Mesodermal cell (in vitro differentiated cells): ENCODE data around the gene PALS2.

Source experiments
- H3K27ac ChIP-seq: 2 replicates; pipeline ENCODE4 v1.7.0; 2013; ENCODE audit warnings: mild to moderate bottlenecking, low read depth, low read length, moderate library complexity; ENCODE audit not compliant: severe bottlenecking
- H3K36me3 ChIP-seq: 2 replicates; pipeline ENCODE4 v1.7.1; 2013; ENCODE audit warnings: mild to moderate bottlenecking, low read length, moderate library complexity; ENCODE audit not compliant: control insufficient read depth, insufficient read depth
- H3K4me1 ChIP-seq: one replicate; pipeline ENCODE4 v1.7.1; 2013; ENCODE audit warnings: mild to moderate bottlenecking, low read length; ENCODE audit not compliant: insufficient read depth, control insufficient read depth, poor library complexity, severe bottlenecking
- H3K4me3 ChIP-seq: 2 replicates; pipeline ENCODE4 v1.7.0; 2013; ENCODE audit warnings: low read length, control low read depth, mild to moderate bottlenecking; ENCODE audit not compliant: insufficient read depth, poor library complexity, severe bottlenecking; ENCODE audit errors: extremely low read depth
- H3K9me3 ChIP-seq: 2 replicates; pipeline ENCODE4 v1.7.1; 2013; ENCODE audit warnings: mild to moderate bottlenecking, low read length, moderate library complexity; ENCODE audit not compliant: control insufficient read depth
- WGBS, 2 experiments: methylation state at CpG; one replicate each; pipeline ENCODE4 v1.1.5; 2013; ENCODE audit warnings: missing lambda C conversion rate in 2 of 2; ENCODE audit not compliant: insufficient coverage in 2 of 2; 5-methylcytosine and 5-hydroxymethylcytosine counted together

The PALS2 gene

DNA sequence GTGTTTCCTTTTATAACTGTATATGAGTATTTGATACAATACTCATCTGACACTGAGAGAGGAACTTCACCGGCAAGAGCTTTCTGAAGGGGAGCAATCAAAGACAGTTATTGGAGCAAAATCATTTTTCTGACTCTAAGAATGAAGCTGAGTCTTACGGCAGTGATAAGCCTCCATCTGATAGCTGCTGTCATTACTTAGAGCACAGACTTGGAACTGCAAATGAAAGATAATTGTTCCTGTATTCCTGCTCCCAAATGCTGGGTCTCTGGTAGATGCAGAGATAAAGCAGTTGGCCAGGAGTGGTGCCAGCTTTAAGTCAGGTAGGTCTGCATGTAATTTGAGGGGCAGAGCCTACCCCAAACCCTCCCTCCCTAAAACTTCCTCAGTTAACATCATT is 2.3 kb upstream of the PALS2 start:
- Histone ChIP-seq H3K4me1 (no peaks in the 10 kb centered on the region), H3K9me3 (no peaks in the 10 kb centered on the region), H3K27ac (no peak overlapping the region), H3K4me3 (no peak overlapping the region), H3K36me3 (no peaks in the 10 kb centered on the region)
- WGBS, 2 experiments: 67 to 70% methylated on average over 1 to 2 of the region's 2 CpGs

DNA sequence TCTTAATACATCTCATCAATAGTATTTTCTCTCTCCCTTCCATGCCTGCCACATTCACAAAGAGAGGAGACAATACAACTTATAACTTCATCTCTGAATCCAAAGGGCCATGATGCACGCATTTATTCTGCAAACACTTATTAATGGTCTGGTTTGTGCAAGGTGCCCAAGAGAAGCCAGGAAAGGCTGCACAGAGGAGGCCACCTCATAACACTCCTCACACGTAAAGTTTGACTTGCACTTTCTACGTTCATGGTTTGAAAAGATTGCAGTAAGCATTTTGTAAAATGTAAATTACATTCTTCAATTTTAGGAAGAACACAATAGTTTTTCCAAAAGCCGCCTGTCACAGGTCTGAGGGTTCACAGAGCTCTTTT is 1.2 kb upstream of the PALS2 start:
- Histone ChIP-seq H3K9me3 (no peaks in the 10 kb centered on the region), H3K4me3 (no peak overlapping the region), H3K4me1 (no peaks in the 10 kb centered on the region), H3K27ac (no peak overlapping the region), H3K36me3 (no peaks in the 10 kb centered on the region)
- WGBS, 2 experiments: 91 to 94% methylated on average over 1 to 2 of the region's 4 CpGs

DNA sequence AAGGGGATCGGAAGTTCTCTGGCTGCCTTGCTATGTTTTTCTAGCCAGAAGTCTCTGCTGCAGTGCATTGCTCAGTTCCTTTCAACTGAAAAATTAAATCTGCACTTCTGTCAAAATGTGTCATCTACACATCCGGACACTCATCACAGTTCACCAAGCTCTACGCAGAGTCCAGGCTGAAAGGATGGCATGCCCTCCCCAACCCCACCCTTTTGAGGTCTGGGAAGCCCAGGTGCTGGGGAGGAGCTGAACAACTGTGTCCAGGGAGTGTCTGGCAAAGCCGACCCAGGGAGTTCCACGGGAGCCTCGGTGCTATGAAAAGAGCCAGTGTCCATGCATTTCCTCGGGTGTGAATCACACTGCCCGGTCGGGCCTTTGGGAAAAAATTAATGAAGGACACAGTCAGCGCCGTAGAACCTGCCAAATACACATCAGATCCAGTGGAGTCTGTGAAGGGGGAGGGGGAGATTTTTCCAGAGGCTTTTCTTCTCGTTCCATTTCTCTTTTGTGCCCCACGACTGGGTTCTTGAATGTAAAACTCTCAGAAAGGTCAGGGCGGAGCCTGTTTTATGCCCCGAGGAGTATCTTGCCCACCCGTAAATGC is 757 bp upstream of the PALS2 start:
- Histone ChIP-seq H3K4me1 (no peaks in the 10 kb centered on the region), H3K36me3 (no peaks in the 10 kb centered on the region), H3K27ac (peak overlapping the region; percentile 32), H3K4me3 (peak overlapping the region; percentile 61), H3K9me3 (no peaks in the 10 kb centered on the region)
- WGBS, 2 experiments: 14 to 25% methylated on average over 8 to 12 of the region's 16 CpGs

DNA sequence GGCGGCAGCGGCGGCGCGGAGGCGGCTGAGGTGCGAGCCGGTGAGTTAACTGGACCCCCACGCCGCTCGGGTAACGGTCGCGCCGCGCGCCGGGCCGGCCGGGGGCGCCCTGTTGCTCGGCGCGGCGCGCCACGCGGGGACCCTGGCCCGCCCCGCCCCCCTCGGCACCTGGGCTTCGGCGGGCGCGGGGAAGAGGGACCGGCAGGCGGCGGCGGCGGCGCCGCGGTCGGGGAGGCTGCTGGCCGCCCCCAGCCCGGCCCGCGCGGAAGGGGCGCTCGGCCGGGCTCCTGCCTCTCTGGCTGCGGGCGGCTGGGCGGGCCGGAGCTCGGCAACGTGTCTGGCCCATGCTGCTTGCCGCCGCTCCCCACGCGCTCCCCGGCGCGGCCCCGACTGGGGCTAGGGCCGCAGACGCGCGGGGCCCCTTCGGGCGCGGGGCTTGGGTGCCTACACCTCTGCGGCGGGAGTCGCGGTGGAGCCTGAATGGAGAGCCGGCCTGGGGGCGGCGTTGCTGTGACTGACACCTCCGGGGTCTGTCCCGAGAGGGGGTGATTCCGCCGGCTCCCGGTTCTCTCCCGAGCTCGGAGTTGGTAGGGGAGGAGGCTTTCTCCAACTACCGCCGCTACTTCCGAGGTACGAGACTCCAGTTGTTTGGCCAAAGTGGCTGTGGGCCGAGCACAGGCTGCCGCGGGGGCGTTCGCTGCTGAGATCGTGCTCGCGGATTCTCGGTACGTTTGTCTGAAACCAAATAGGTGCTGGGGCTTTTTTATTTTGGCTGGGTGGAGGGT is 494 bp downstream of the PALS2 start:
- Histone ChIP-seq H3K4me3 (peak overlapping the region; percentile 74), H3K36me3 (no peaks in the 10 kb centered on the region), H3K4me1 (no peaks in the 10 kb centered on the region), H3K27ac (peak overlapping the region; percentile 62), H3K9me3 (no peaks in the 10 kb centered on the region)
- WGBS, 2 experiments: 1% methylated on average over 47 to 79 of the region's 101 CpGs

DNA sequence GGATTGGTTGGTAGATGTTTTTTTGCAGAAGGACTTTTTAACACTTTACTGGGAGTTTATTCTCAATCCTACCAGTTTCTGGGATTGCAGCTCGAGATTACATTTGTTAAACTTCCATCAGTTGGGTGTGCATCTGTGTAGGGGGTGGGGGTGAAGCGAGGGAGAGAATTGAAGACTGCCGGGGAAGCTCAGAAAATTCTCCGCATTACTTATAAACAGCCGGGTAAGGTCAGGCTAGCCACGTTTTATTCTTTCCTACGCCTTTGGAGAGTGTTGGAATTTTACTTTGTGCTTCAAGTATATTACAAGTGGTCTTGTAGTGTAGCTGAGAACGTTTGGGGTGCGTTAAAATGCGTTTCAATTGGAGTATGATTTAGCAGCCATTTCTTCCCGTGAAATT is 1.1 kb downstream of the PALS2 start:
- peak overlapping the region; percentile 74 for H3K4me3 ChIP-seq
- 0% methylated on average over 4 to 6 of the region's 11 CpGs for WGBS, 2 experiments
- H3K4me1 ChIP-seq: no peaks in the 10 kb centered on the region
- H3K27ac ChIP-seq: peak overlapping the region; percentile 12
- no peaks in the 10 kb centered on the region for H3K36me3 ChIP-seq
- H3K9me3 ChIP-seq: no peaks in the 10 kb centered on the region

DNA sequence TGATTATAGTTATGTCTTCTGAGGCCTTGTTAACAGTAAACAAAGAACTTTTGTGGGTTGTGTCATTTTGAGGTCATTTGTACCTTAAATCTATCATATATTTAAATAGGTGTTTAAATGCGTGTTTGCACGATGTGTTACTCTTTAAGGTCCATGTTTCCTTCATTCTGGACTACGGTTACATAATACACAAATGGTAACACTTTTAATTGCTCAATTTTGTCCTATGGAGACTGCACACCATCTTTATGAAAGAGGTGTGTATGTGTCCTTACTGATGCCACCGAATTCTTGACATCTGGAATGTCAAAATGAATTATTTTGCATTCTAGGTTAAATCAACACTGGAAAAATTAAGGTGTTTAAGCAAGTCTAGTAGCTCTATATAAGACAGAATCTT is 1.7 kb downstream of the PALS2 start:
- H3K9me3 ChIP-seq: no peaks in the 10 kb centered on the region
- peak overlapping the region; percentile 74 for H3K4me3 ChIP-seq
- H3K4me1 ChIP-seq: no peaks in the 10 kb centered on the region
- H3K27ac ChIP-seq: no peak overlapping the region
- no CpG with 5 or more reads among the region's 4 CpGs for WGBS, 2 experiments
- no peaks in the 10 kb centered on the region for H3K36me3 ChIP-seq

DNA sequence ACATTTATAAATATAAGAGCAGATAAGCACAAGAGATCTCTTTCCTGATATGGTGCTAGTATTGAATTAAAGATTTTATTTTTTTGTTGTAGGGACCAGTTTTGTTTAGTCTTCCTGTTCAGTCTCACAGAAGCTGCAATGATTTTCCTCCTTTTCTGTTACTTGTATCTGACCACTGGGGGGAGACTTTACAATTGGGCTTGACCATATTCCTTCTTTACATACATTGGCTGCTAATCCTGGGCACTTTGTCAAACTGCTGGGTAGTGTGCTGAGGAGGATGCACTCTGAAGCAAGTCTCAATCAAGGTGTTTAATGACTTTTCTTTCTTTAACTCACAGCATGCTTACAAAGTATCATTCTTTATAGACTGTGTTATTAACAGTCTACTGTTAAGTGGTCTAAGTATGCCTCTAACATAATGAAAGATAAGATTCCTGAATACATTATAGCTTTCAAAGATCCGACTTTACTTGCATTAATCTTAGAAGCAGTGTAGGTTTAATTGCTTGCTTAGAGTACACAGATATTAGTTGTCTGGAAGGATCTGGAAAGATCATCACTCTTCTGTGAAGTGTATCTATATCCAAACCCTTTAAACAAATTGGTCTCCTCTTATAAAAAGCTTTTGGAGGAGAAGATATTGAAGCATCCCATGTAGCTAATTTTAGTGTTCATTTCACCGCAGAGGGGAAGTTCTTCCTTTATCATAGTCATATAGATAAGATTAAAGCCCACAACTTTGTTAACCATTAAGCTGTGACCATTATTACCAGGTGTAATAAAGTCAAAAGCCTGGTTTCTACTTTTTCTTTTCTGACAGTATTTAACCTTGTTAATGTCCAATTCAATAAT is 3.1 kb downstream of the PALS2 start:
- no peaks in the 10 kb centered on the region for H3K9me3 ChIP-seq
- no peaks in the 10 kb centered on the region for H3K4me1 ChIP-seq
- H3K36me3 ChIP-seq: no peaks in the 10 kb centered on the region
- H3K27ac ChIP-seq: no peak overlapping the region
- no CpG with 5 or more reads among the region's 2 CpGs for WGBS, 2 experiments
- H3K4me3 ChIP-seq: no peak overlapping the region

DNA sequence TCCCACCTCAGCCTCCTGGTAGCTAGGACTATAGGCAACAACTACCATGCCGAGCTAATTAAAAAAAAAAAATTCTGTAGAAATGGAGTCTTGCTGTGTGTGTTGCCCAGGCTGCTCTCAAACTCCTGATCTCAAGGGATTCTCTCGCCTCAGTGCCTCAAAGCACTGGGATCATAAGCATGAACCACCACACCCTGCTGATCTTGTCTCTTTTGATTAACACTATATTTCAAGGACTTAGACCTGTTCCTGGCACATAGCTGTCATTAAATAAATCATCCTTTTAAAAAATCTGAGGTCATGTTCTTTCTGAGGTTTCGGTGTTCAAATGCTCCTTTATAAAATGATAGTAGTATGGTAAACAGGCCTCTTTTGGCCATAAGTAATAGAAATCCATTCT is 4.8 kb downstream of the PALS2 start:
- no peaks in the 10 kb centered on the region for H3K4me1 ChIP-seq
- no peak overlapping the region for H3K4me3 ChIP-seq
- WGBS, 2 experiments: 91% methylated on average over 1 of the region's 3 CpGs
- no peaks in the 10 kb centered on the region for H3K36me3 ChIP-seq
- H3K27ac ChIP-seq: no peak overlapping the region
- H3K9me3 ChIP-seq: no peaks in the 10 kb centered on the region

DNA sequence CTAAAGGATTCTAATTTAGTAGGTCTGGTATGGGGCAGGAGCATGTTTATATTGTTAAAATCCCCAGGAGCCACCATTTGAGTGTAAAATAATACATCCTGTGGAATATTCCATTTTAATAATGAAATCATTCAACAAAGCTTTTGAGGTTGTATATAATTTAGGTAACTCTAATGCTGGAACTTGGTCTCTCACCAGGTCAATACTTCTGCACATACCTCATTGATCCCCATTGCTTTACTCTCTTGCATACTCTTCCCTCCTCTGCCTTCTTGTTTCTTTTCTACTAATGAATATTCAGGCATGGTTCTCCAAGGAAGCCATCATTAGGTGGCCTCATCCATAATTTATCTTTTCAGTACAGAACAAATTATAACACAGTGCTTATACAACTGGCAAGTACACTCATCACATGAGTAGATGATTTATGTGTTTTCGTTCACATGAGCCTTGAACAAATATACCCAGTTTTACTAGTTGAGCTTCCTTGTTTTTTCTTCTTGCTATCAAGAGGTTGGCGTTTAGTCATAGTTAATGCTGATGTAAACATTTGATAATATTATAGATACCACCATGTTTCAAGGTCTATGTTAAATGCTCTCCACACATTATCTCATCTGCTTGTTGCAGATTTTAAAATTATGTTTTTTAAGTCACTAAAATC is 7.2 kb downstream of the PALS2 start:
- no peaks in the 10 kb centered on the region for H3K9me3 ChIP-seq
- no CpG with 5 or more reads among the region's 2 CpGs for WGBS, 2 experiments
- H3K4me1 ChIP-seq: no peaks in the 10 kb centered on the region
- no peaks in the 10 kb centered on the region for H3K36me3 ChIP-seq
- H3K27ac ChIP-seq: no peak overlapping the region
- no peak overlapping the region for H3K4me3 ChIP-seq

DNA sequence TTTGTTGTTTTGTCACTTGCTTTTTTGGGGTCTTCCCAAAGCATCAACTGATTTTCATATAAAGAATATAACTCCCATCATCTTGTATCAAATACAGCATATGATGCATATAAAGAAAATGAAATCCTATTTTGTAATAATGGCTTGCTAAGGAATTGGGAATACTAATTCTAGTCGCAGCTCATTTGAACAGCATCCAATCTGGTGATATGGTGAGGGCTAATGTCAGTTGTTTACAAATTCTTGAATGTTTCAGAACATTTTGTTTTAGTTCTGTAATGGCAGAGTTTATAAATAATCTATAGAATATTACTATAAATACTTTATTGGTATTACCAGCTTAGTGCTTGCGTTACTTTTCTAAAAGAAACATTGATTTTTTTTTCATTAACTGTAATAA is 8.9 kb downstream of the PALS2 start:
- Histone ChIP-seq H3K9me3 (no peaks in the 10 kb centered on the region), H3K4me3 (no peak overlapping the region), H3K4me1 (no peaks in the 10 kb centered on the region), H3K27ac (no peak overlapping the region), H3K36me3 (no peaks in the 10 kb centered on the region)
- no CpG with 5 or more reads among the region's 2 CpGs for WGBS, 2 experiments
